Adrenal gland (tissue), 12 donors: ENCODE results near the gene WFDC8. TPM values are rescaled to one million over a fixed set of nuclear protein-coding genes. Genes with fewer than 3 reads are reported as not detected.

Source experiments
- DNase-seq, 7 donors: peaks; one replicate each; pipeline ENCODE4 v3.0.0-alpha.2; 2019 to 2020
- H3K27ac ChIP-seq, 5 donors: fragments of 200-600 bp; sonication (generic) in 4 of 5; 1 replicate in 3 of 5; 2 replicates in 2 of 5; pipeline versions ENCODE4 v1.5.1 to v1.8.0; 2016 to 2020; ENCODE audit warnings: mild to moderate bottlenecking in 1 of 5
- H3K27me3 ChIP-seq: fragments of 200-600 bp; 2 replicates; pipeline ENCODE4 v1.8.0; 2021
- H3K36me3 ChIP-seq, 2 donors: fragments of 200-600 bp; replicated peaks in 1 of 2; 1 replicate in 1 of 2; 2 replicates in 1 of 2; pipeline versions ENCODE4 v1.5.1 to v1.8.0; 2018 to 2022
- H3K4me1 ChIP-seq, 2 donors: fragments of 200-600 bp; replicated peaks in 1 of 2; 1 replicate in 1 of 2; 2 replicates in 1 of 2; pipeline versions ENCODE4 v1.5.1 to v1.8.0; 2018 to 2021
- H3K4me3 ChIP-seq, 4 donors: fragments of 200-600 bp; sonication (generic) in 3 of 4; one replicate each; pipeline ENCODE4 v1.5.1; 2016 to 2018
- H3K9me3 ChIP-seq, 3 donors: fragments of 200-600 bp; sonication (generic) in 1 of 3; replicated peaks in 1 of 3; 1 replicate in 2 of 3; 2 replicates in 1 of 3; pipeline versions ENCODE4 v1.5.1 to v1.8.0; 2016 to 2021
- POLR2A ChIP-seq, 2 donors: fragments of 450-650 bp; IDR thresholded peaks; one replicate each; pipeline ENCODE4 v1.6.1; 2017; ENCODE audit warnings: antibody characterized with exemption in 2 of 2, mild to moderate bottlenecking in 2 of 2, moderate library complexity in 1 of 2
- WGBS, 4 donors: extraction: QIAGEN DNeasy Blood & Tissue Kit in 2 of 4; methylation state at CpG; one replicate each; pipeline versions ENCODE4 v1.1.5 to v1.1.7; 2013 to 2017; 5-methylcytosine and 5-hydroxymethylcytosine counted together
- intact Hi-C, 2 donors: fragments of 100-400 bp; cut with DNase I; formaldehyde crosslinking; loops; one replicate each; pipeline versions ENCODE4 v1.14.1 to v1.15.0; 2022 to 2023
- polyA plus RNA-seq, 3 donors: library from polyadenylated mRNA; stranded (reverse); fragments of 200-250 nt in 2 of 3; fragments of 350-450 nt in 1 of 3; fragmentation: Illumina TruSeq in 1 of 3; extraction: RNeasy Lipid Tissue Mini Kit (QIAGEN cat#74804) in 1 of 3; gene quantifications; one replicate each; pipeline ENCODE4 v1.2.3, GENCODE V29; 2013 to 2014
- total RNA-seq, 9 donors: library from RNA; depleted of rRNA in 4 of 9; stranded (reverse); fragments of >200 nt in 4 of 9; fragments of 120-200 nt in 1 of 9; fragmentation: NEBNext Ultra II Directional in 1 of 9; extraction: Animal tissue kit (Norgen Biotek cat#: 25700) in 1 of 9; gene quantifications; one replicate each; pipeline versions ENCODE4 v1.1.0 to v1.2.4, GENCODE V29; 2013 to 2023
- TF ChIP-seq, protein P1 (sequence below), 6 experiments: fragments of 450-650 bp in 4 of 6; fragments of 200-600 bp in 2 of 6; sonication (generic) in 1 of 6; IDR thresholded peaks; 1 replicate in 5 of 6; 2 replicates in 1 of 6; pipeline versions ENCODE4 v1.5.1 to v1.8.0; 2016 to 2021; ENCODE audit warnings: antibody characterized with exemption in 6 of 6, mild to moderate bottlenecking in 2 of 6, moderate library complexity in 1 of 6
- donor health status: healthy with polysubstance abuse.
- donor health status: Bipolar disorder and iron deficiency.
- donor health status: DM: yes; HTN: yes; CAD: no.
- donor health status: DM: no; HTN: no; CAD: no.
- donor health status: DM: no; HTN: no; CAD: no.
- donor health status: DM: yes; HTN: yes; CAD: no.

Gene WFDC8
- total and polyA plus RNA-seq, 12 donors: not detected

DNA sequence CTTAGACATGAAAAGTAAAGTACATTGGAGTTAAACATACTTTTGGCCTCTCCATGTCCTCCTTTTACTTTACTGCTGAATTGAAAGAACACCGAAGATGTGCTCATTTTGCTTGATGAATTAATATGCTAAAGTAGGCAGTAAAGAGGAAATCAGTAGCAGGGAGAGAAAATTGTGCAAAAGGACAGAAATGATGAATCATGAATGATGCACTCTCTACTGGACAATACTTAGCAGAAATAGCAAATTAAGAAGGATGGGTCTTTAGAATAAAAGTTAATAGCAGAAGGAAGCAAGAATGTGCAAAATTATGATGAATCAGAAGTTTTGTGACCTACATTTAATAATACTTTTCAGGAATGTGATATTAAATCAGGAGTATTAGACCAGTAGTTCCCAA lies 55.3 kb downstream of the WFDC8 start:
- Histone ChIP-seq H3K36me3 (no peaks in the 10 kb centered on the region), H3K4me3 (no peak overlapping the region), H3K9me3 (no peaks in the 10 kb centered on the region), H3K27ac (no peak overlapping the region), H3K27me3 (peaks cover 14% of the 10 kb centered on the region), H3K4me1 (no peaks in the 10 kb centered on the region)
- DNase-seq: no peak
- WGBS, 4 donors: 62 to 78% (median 70%) methylated on average over 1 of the region's 1 CpG
- TF ChIP-seq, protein P1, sequence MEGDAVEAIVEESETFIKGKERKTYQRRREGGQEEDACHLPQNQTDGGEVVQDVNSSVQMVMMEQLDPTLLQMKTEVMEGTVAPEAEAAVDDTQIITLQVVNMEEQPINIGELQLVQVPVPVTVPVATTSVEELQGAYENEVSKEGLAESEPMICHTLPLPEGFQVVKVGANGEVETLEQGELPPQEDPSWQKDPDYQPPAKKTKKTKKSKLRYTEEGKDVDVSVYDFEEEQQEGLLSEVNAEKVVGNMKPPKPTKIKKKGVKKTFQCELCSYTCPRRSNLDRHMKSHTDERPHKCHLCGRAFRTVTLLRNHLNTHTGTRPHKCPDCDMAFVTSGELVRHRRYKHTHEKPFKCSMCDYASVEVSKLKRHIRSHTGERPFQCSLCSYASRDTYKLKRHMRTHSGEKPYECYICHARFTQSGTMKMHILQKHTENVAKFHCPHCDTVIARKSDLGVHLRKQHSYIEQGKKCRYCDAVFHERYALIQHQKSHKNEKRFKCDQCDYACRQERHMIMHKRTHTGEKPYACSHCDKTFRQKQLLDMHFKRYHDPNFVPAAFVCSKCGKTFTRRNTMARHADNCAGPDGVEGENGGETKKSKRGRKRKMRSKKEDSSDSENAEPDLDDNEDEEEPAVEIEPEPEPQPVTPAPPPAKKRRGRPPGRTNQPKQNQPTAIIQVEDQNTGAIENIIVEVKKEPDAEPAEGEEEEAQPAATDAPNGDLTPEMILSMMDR (IDR thresholded peaks at IDR 0.05): no peak
- TF ChIP-seq POLR2A (IDR thresholded peaks at IDR 0.05): no peak
- intact Hi-C loops: no loop called here

DNA sequence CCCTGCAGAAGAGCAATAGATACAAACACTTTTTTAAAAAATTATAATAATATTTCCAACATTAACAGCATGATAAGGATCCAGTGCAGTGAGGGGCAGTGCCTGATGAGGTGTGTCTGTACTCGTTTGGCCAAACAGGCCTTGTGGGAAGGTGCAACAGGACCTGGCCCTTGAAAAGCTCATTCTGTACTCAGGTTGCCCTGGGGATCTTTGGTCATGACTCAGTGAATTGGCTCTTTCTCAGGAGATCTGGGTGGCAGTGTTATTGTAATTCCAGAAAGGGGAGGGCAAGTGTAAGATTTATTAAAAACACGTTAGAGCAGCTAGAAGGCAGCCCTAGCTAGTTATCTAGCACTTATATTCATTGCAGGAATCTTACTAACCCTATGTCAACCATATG lies 60.8 kb downstream of the WFDC8 start:
- H3K27me3 ChIP-seq: peaks cover 5% of the 10 kb centered on the region
- no peaks in the 10 kb centered on the region for H3K9me3 ChIP-seq
- no peak overlapping the region for H3K27ac ChIP-seq
- no peaks in the 10 kb centered on the region for H3K36me3 ChIP-seq
- no peak overlapping the region for H3K4me3 ChIP-seq
- DNase-seq: peak in 1 of 7 donors; percentile 9
- intact Hi-C loops: no loop called here
- H3K4me1 ChIP-seq: no peaks in the 10 kb centered on the region
- whole genome bisulfite sequencing, 4 donors: 29 to 46% (median 37%) methylated on average over 2 of the region's 2 CpGs
- no peak for TF ChIP-seq POLR2A (IDR thresholded peaks at IDR 0.05)
- TF ChIP-seq, protein P1 (IDR thresholded peaks at IDR 0.05): no peak

DNA sequence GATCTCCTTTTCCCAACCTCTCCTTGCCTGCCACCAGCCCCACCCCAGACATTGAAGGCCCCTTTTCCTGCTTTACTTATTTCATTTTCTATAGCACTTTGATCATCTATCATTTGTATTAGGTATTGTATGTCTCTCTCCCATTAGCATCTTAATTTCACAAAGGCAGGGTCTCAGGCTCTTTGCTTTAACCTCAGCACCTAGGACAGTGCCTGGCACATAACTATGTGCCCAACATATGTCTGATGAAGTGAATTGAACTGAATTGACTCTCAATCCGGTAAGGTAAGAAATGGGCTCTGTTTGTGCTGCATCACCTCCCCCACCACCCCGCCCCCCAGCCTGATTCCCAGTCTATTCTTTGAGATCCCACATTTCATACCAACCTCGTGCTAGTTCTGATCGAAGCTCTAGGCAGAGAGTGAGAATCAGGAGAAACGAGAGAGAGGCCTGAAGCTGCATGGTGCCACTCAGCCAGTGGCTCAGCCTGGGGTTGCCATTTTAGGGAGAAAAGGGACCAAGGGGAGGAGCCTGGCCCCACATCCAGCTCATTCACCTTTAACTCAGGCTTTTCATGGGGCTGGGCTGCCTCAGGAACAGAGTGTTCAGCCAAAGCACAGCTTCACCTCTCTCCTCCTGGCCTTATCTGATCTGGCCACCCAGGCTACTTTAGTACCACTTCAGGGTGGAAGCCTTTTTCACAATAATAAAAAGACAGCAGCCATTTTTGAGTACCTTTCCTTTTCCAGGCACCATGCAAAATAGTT lies 63.8 kb downstream of the WFDC8 start, which contains the start of gene SPINT3:
Gene SPINT3 (minus strand): TSS at position 476 of the 767 bp plus-strand sequence. CDS start 14 bp downstream, at position 462.
- 57 to 79% (median 64%) methylated on average over 5 of the region's 5 CpGs for WGBS, 4 donors

DNA sequence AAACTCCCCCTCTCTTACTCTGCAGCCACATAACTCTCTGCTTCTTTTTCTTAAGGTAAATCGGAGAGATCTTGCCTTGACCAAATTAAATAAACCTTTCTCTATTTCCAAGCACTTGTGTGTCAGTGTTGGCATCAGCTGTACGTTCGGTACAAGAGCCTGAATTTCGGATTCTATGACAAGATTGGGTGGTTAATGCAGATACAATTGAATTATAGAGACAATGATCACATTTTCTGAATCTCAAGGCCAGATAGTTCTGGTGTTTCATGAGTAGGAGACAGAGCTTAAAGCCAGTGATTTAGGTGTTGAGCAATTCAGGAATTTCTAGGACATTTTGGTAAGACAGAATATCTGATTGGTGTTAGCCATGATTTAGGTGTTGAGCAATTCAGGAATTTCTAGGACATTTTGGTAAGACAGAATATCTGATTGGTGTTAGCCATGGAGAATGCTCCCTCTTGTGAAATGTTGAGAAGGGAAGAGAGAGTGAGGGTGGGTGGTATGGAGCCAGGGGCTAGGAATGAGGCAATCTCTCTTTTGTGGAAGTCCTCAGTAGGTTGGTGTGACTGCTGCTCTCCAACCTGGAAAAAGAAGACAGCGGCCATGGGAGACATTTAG lies 68.7 kb downstream of the WFDC8 start:
- Histone ChIP-seq H3K9me3 (no peaks in the 10 kb centered on the region), H3K27ac (no peak overlapping the region), H3K4me1 (no peaks in the 10 kb centered on the region), H3K27me3 (no peaks in the 10 kb centered on the region), H3K4me3 (no peak overlapping the region), H3K36me3 (no peaks in the 10 kb centered on the region)
- WGBS, 4 donors: 61 to 68% (median 65%) methylated on average over 5 of the region's 5 CpGs
- intact Hi-C loops: no loop called here
- no peak for TF ChIP-seq POLR2A (IDR thresholded peaks at IDR 0.05)
- TF ChIP-seq, protein P1 (IDR thresholded peaks at IDR 0.05): no peak
- DNase-seq: no peak

More for the DNA sequence above, 63.8 kb downstream of the WFDC8 start, which contains the start of gene SPINT3:
- H3K4me1 ChIP-seq: no peaks in the 10 kb centered on the region
- peaks cover 5% of the 10 kb centered on the region for H3K27me3 ChIP-seq
- no peaks in the 10 kb centered on the region for H3K9me3 ChIP-seq
- no peaks in the 10 kb centered on the region for H3K36me3 ChIP-seq
- no peak within 1 kb of the TSS for H3K27ac ChIP-seq
- intact Hi-C loops: no loop called here
- TF ChIP-seq, protein P1 (IDR thresholded peaks at IDR 0.05): no peak
- TF ChIP-seq POLR2A (IDR thresholded peaks at IDR 0.05): no peak
- no peak within 1 kb of the TSS for H3K4me3 ChIP-seq
- no peak for DNase-seq
